ENCODE measurements around the gene MRM3. TPM values are rescaled to one million over a fixed set of nuclear protein-coding genes. Genes with fewer than 3 reads are reported as not detected.
A peak's percentile ranks its signal among the peaks of the same experiment; 100 is the strongest.
"Not testable (repeated sequence)": the region's sequence is repeated elsewhere in the genome, so short reads cannot be mapped to it uniquely, and the experiment has no call there.

The MRM3 gene
- total RNA-seq, 4 donors from 2014 or later = 18.6 to 29.1 (median 24.8) TPM

GRCh38 chr17:828761-829160 lies 46.6 kb downstream of the MRM3 start:
- DNase-seq (ENCODE audit: low spot score in 2 of 2) = no peak
- no peak overlapping the region for H3K27ac ChIP-seq
- H3K9me3 ChIP-seq = peaks cover 0 to 6% (median 0%) of the 10 kb centered on the region in 4 donors
- no peak overlapping the region for H3K4me3 ChIP-seq
- H3K4me1 ChIP-seq = no peaks in the 10 kb centered on the region
- no peaks in the 10 kb centered on the region for H3K27me3 ChIP-seq
- peaks cover 0 to 9% (median 0%) of the 10 kb centered on the region in 3 donors for H3K36me3 ChIP-seq
- TF ChIP-seq EP300 (IDR thresholded peaks at IDR 0.05) = no peak
- TF ChIP-seq CTCF (IDR thresholded peaks at IDR 0.05) = no peak
- TF ChIP-seq POLR2A (IDR thresholded peaks at IDR 0.05) = no peak
- WGBS, 2 donors = 71 to 74% methylated on average over 5 of the region's 5 CpGs

GRCh38 chr17:829614-830013 lies 47.5 kb downstream of the MRM3 start:
- H3K36me3 ChIP-seq; H3K4me3 ChIP-seq; DNase-seq (ENCODE audit: low spot score in 2 of 2); H3K4me1 ChIP-seq; H3K27ac ChIP-seq; H3K9me3 ChIP-seq; H3K27me3 ChIP-seq: not testable (repeated sequence)
- 67 to 80% methylated on average over 3 of the region's 3 CpGs for WGBS, 2 donors

- Histone ChIP-seq H3K9me3 (peaks cover 0 to 6% (median 0%) of the 10 kb centered on the region in 4 donors), H3K27ac (no peak overlapping the region), H3K4me1 (no peaks in the 10 kb centered on the region), H3K27me3 (no peaks in the 10 kb centered on the region), H3K4me3 (no peak overlapping the region), H3K36me3 (peaks cover 0 to 7% (median 0%) of the 10 kb centered on the region in 3 donors)
- 75 to 80% methylated on average over 19 of the region's 19 CpGs for WGBS, 2 donors
- DNase-seq (ENCODE audit: low spot score in 2 of 2) = no peak
- no peak for TF ChIP-seq POLR2A (IDR thresholded peaks at IDR 0.05)
- TF ChIP-seq CTCF (IDR thresholded peaks at IDR 0.05) = no peak
- no peak for TF ChIP-seq EP300 (IDR thresholded peaks at IDR 0.05)
Measured at GRCh38 chr17:830381-830780, 48.2 kb downstream of the MRM3 start.

GRCh38 chr17:830950-831349 lies 48.8 kb downstream of the MRM3 start:
- Histone ChIP-seq H3K36me3 (peaks cover 0 to under 1% (median 0%) of the 10 kb centered on the region in 3 donors), H3K27me3 (no peaks in the 10 kb centered on the region), H3K4me1 (no peaks in the 10 kb centered on the region), H3K4me3 (no peak overlapping the region), H3K27ac (no peak overlapping the region), H3K9me3 (peaks cover 0 to 6% (median 0%) of the 10 kb centered on the region in 4 donors)
- no peak for TF ChIP-seq EP300 (IDR thresholded peaks at IDR 0.05)
- TF ChIP-seq POLR2A (IDR thresholded peaks at IDR 0.05) = no peak
- no peak for TF ChIP-seq CTCF (IDR thresholded peaks at IDR 0.05)
- DNase-seq (ENCODE audit: low spot score in 2 of 2) = no peak
- WGBS, 2 donors = 83 to 85% methylated on average over 7 of the region's 7 CpGs

- WGBS, 2 donors = 95 to 99% methylated on average over 6 of the region's 6 CpGs
- H3K4me3 ChIP-seq = no peak overlapping the region
- H3K36me3 ChIP-seq = no peaks in the 10 kb centered on the region
- no peaks in the 10 kb centered on the region for H3K27me3 ChIP-seq
- no peak for TF ChIP-seq POLR2A (IDR thresholded peaks at IDR 0.05)
- no peak for TF ChIP-seq EP300 (IDR thresholded peaks at IDR 0.05)
- TF ChIP-seq CTCF (IDR thresholded peaks at IDR 0.05) = no peak
- peaks cover 0 to 6% (median 0%) of the 10 kb centered on the region in 4 donors for H3K9me3 ChIP-seq
- no peak for DNase-seq (ENCODE audit: low spot score in 2 of 2)
- no peak overlapping the region for H3K27ac ChIP-seq
- no peaks in the 10 kb centered on the region for H3K4me1 ChIP-seq
Measured at GRCh38 chr17:834136-834535, 52.0 kb downstream of the MRM3 start.

- 31 to 32% methylated on average over 9 of the region's 9 CpGs for whole genome bisulfite sequencing, 2 donors
- H3K9me3 ChIP-seq = peaks cover 0 to 6% (median 0%) of the 10 kb centered on the region in 4 donors
- no peak overlapping the region for H3K4me3 ChIP-seq
- no peak overlapping the region for H3K27ac ChIP-seq
- peak in 1 of 2 donors; percentile 32 for DNase-seq (ENCODE audit: low spot score in 2 of 2)
- H3K27me3 ChIP-seq = no peaks in the 10 kb centered on the region
- no peaks in the 10 kb centered on the region for H3K36me3 ChIP-seq
- no peaks in the 10 kb centered on the region for H3K4me1 ChIP-seq
- TF ChIP-seq CTCF (IDR thresholded peaks at IDR 0.05) (no peak), POLR2A (IDR thresholded peaks at IDR 0.05) (no peak), EP300 (IDR thresholded peaks at IDR 0.05) (peak in 1 of 2 donors; percentile 15)
Measured at GRCh38 chr17:835263-835662, 53.1 kb downstream of the MRM3 start.

- not testable (repeated sequence) for H3K36me3 ChIP-seq; H3K27me3 ChIP-seq; H3K4me1 ChIP-seq; H3K4me3 ChIP-seq; H3K27ac ChIP-seq; DNase-seq (ENCODE audit: low spot score in 2 of 2); H3K9me3 ChIP-seq
- WGBS, 2 donors = 80 to 83% methylated on average over 12 to 15 of the region's 27 CpGs
Measured at GRCh38 chr17:835721-836120, 53.6 kb downstream of the MRM3 start.
